Mesenchymal stem cell (in vitro differentiated cells and primary cell): Measurements from ENCODE around the gene PDE8B.

Experiments
- DNase-seq: peaks from one replicate; pipeline ENCODE4 v3.0.0-alpha.2; 2013
- H2AFZ ChIP-seq: one replicate; pipeline ENCODE4 v1.6.1; 2013; ENCODE audit warnings: low read depth, mild to moderate bottlenecking, control low read depth, inconsistent platforms, low read length, moderate library complexity
- H2AK5ac ChIP-seq: 2 replicates; pipeline ENCODE4 v1.6.1; 2013; ENCODE audit warnings: low read length, moderate library complexity, mild to moderate bottlenecking, inconsistent platforms; ENCODE audit not compliant: severe bottlenecking
- H2BK120ac ChIP-seq: one replicate; pipeline ENCODE4 v1.6.1; 2013; ENCODE audit warnings: low read depth, mild to moderate bottlenecking, inconsistent platforms, low read length, moderate library complexity
- H2BK12ac ChIP-seq, 2 experiments: one replicate each; pipeline ENCODE4 v1.6.1; 2013; ENCODE audit warnings: inconsistent platforms in 2 of 2, low read length in 2 of 2, mild to moderate bottlenecking in 2 of 2, moderate library complexity in 2 of 2, control low read depth in 1 of 2
- H2BK15ac ChIP-seq: one replicate; pipeline ENCODE4 v1.6.1; 2013; ENCODE audit warnings: mild to moderate bottlenecking, low read depth, inconsistent platforms; ENCODE audit not compliant: poor library complexity, severe bottlenecking
- H2BK5ac ChIP-seq: 2 replicates; pipeline ENCODE4 v1.6.1; 2013; ENCODE audit warnings: low read depth, mild to moderate bottlenecking, low read length, control low read depth, inconsistent platforms; ENCODE audit not compliant: poor library complexity, severe bottlenecking
- H3K14ac ChIP-seq, 2 experiments: one replicate each; pipeline ENCODE4 v1.6.1; 2013; ENCODE audit warnings: inconsistent platforms in 2 of 2, low read length in 2 of 2, control low read depth in 1 of 2, mild to moderate bottlenecking in 1 of 2, moderate library complexity in 1 of 2
- H3K18ac ChIP-seq, 2 experiments: one replicate each; pipeline ENCODE4 v1.6.1; 2013; ENCODE audit warnings: inconsistent platforms in 2 of 2, low read length in 2 of 2, control low read depth in 1 of 2, low read depth in 1 of 2, mild to moderate bottlenecking in 1 of 2
- H3K23ac ChIP-seq, 2 experiments: one replicate each; pipeline ENCODE4 v1.6.1; 2013; ENCODE audit warnings: inconsistent platforms in 2 of 2, low read length in 2 of 2, mild to moderate bottlenecking in 2 of 2, moderate library complexity in 2 of 2, control low read depth in 1 of 2
- H3K27ac ChIP-seq: 2 replicates; pipeline ENCODE4 v1.5.1; 2013; ENCODE audit warnings: mild to moderate bottlenecking, moderate library complexity, low read length, control low read depth, inconsistent platforms; ENCODE audit not compliant: poor library complexity, severe bottlenecking
- H3K27me3 ChIP-seq, 2 experiments: 2 replicates each; pipeline versions ENCODE4 v1.6.1 to v1.7.0; 2013; ENCODE audit warnings: low read length in 2 of 2, mild to moderate bottlenecking in 2 of 2, moderate library complexity in 2 of 2, control low read depth in 1 of 2, inconsistent platforms in 1 of 2; ENCODE audit not compliant: control insufficient read depth in 1 of 2, insufficient read depth in 1 of 2
- H3K36me3 ChIP-seq, 2 experiments: 2 replicates each; pipeline versions ENCODE4 v1.6.1 to v1.7.0; 2013; ENCODE audit warnings: low read length in 2 of 2, control low read depth in 1 of 2, inconsistent platforms in 1 of 2, low read depth in 1 of 2, mild to moderate bottlenecking in 1 of 2; ENCODE audit not compliant: insufficient read depth in 2 of 2, control insufficient read depth in 1 of 2
- H3K4ac ChIP-seq, 2 experiments: one replicate each; pipeline ENCODE4 v1.6.1; 2013; ENCODE audit warnings: inconsistent platforms in 2 of 2, low read length in 2 of 2, mild to moderate bottlenecking in 2 of 2, moderate library complexity in 2 of 2, control low read depth in 1 of 2, low read depth in 1 of 2
- H3K4me1 ChIP-seq: 2 replicates; pipeline ENCODE4 v1.6.1; 2013; ENCODE audit warnings: low read depth, low read length, control low read depth; ENCODE audit not compliant: control insufficient read depth, insufficient read depth
- H3K4me2 ChIP-seq: 2 replicates; pipeline ENCODE4 v1.6.1; 2013; ENCODE audit warnings: low read length, mild to moderate bottlenecking, inconsistent platforms; ENCODE audit not compliant: poor library complexity, severe bottlenecking
- H3K4me3 ChIP-seq, 2 experiments: 2 replicates each; pipeline versions ENCODE4 v1.5.1 to v1.7.0; 2013; ENCODE audit warnings: low read length in 2 of 2, mild to moderate bottlenecking in 2 of 2, control low read depth in 1 of 2, low read depth in 1 of 2; ENCODE audit not compliant: insufficient read depth in 1 of 2
- H3K79me1 ChIP-seq: replicated peaks from 2 replicates; pipeline ENCODE4 v1.6.1; 2013; ENCODE audit warnings: mild to moderate bottlenecking, control low read depth, low read length, inconsistent platforms; ENCODE audit not compliant: poor library complexity, severe bottlenecking
- H3K9ac ChIP-seq: 2 replicates; pipeline ENCODE4 v1.7.0; 2013; ENCODE audit warnings: mild to moderate bottlenecking, low read length, moderate library complexity
- H3K9me3 ChIP-seq: 2 replicates; pipeline ENCODE4 v1.7.0; 2013; ENCODE audit warnings: mild to moderate bottlenecking, low read length; ENCODE audit not compliant: control insufficient read depth
- H4K8ac ChIP-seq: one replicate; pipeline ENCODE4 v1.6.1; 2013; ENCODE audit warnings: inconsistent platforms, mild to moderate bottlenecking, low read length, moderate library complexity
- H4K91ac ChIP-seq: one replicate; pipeline ENCODE4 v1.6.1; 2013; ENCODE audit warnings: mild to moderate bottlenecking, low read length, inconsistent platforms
- WGBS: methylation state at CpG from one replicate; pipeline ENCODE4 v1.1.7; 2013; ENCODE audit warnings: mixed read lengths; 5-methylcytosine and 5-hydroxymethylcytosine counted together

The PDE8B gene

DNA sequence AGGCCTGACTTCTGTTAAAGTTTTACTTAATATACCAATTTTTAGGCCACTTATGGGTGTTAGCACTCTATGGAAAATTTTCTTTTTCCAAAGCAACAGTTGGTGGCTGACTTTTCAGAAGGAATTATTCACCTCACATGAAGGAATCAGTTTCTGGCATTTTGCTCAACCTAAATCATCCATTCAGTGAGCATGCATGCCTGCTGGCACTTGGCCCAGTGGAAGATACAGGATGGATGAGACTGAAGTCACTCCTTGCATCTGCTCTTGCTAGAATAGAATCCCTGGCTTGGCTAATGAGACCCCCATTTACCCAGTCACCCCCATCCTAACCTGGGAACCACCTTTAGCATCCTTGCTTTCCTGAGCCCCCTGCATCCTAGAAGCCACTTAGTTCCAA lies 149.9 kb downstream of the PDE8B start:
- no peaks in the 10 kb centered on the region for H3K4me1 ChIP-seq
- DNase-seq: no peak
- H3K9ac ChIP-seq: no peak overlapping the region
- H2BK15ac ChIP-seq: no peak overlapping the region
- no peak overlapping the region for H3K4ac ChIP-seq
- no peak overlapping the region for H3K27ac ChIP-seq
- no peak overlapping the region for H2BK120ac ChIP-seq
- no peak overlapping the region for H3K14ac ChIP-seq
- no peak overlapping the region for H4K8ac ChIP-seq
- H3K4me2 ChIP-seq: no peak overlapping the region
- H3K27me3 ChIP-seq: peaks cover under 1 to 6% of the 10 kb centered on the region in 2 experiments
- H2AFZ ChIP-seq: no peak overlapping the region
- H3K79me1 ChIP-seq: no peaks in the 10 kb centered on the region
- no peak overlapping the region for H3K18ac ChIP-seq
- no peak overlapping the region for H2BK12ac ChIP-seq
- H3K36me3 ChIP-seq: no peaks in the 10 kb centered on the region
- H3K23ac ChIP-seq: no peak overlapping the region
- H2AK5ac ChIP-seq: no peak overlapping the region
- no peak overlapping the region for H2BK5ac ChIP-seq
- H4K91ac ChIP-seq: no peak overlapping the region
- no peaks in the 10 kb centered on the region for H3K9me3 ChIP-seq
- no peak overlapping the region for H3K4me3 ChIP-seq

DNA sequence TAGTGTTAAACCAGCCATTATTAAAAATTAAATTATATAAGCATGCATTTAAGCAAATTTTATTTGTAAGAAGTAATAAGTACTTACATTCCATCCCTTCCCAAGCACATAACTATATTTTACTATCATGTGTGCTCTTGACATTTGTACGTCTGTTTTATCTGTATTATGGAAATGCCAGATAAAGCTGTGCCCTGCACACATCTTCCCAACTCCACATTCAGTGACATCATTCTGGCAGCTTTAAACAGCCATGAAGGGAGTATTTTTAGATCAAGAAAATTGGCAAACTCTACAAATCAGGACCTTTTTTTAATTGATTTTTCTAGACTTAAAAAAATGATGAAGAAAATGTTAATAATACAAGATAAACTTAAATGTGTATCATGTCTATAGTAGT lies 150.5 kb downstream of the PDE8B start:
- Histone ChIP-seq H2BK12ac (no peak overlapping the region), H3K23ac (no peak overlapping the region), H3K4ac (no peak overlapping the region), H3K18ac (no peak overlapping the region), H3K4me3 (no peak overlapping the region), H3K9ac (no peak overlapping the region), H2AFZ (no peak overlapping the region), H3K27me3 (peaks cover 0 to 6% of the 10 kb centered on the region in 2 experiments), H3K27ac (no peak overlapping the region), H2BK5ac (no peak overlapping the region), H3K9me3 (no peaks in the 10 kb centered on the region), H4K8ac (no peak overlapping the region), H3K4me1 (no peaks in the 10 kb centered on the region), H2AK5ac (no peak overlapping the region), H3K4me2 (no peak overlapping the region), H3K14ac (no peak overlapping the region), H4K91ac (no peak overlapping the region), H2BK120ac (no peak overlapping the region), H3K36me3 (no peaks in the 10 kb centered on the region), H2BK15ac (no peak overlapping the region), H3K79me1 (no peaks in the 10 kb centered on the region)
- DNase-seq: no peak
- WGBS: no CpG with 5 or more reads among the region's 1 CpG

DNA sequence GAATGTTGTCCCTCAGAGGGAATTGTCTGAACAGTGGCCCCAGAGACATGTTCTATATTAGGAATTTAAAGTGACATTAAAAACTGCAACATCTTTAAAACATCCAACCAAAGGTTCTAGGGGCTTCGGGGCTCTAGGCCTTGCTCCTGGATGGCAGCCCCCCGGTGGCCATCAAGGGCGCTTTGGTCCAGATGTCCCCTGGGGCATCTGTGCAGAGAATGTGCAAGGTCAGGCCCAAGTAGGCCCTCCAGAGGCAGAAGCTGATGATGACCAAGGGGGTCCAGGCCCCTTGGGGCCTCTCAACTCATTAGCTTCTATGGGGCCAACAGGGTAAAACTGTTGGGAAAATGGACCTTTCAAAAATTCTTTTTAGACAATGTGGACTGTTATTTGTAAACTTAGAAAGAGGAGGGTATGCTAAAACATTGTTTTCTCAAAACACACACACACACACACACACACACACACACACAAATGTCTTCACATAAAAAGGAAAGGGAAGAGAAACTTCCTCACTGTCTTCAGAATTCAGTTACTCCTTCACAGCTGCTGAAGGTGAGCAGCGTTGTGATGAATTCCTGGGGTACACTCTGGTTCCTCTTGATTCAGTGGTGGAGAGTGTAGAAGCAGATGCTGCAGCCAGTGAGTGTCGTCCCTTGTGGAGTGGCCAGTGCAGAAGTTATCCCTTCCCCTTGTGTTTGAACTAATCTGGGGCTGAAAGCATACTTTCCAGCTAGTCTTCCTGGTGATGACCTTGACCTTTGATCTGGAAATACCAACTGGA lies 156.4 kb downstream of the PDE8B start:
- WGBS: 84% methylated on average over 5 of the region's 5 CpGs
- Histone ChIP-seq H3K14ac (no peak overlapping the region), H3K18ac (no peak overlapping the region), H3K4me3 (no peak overlapping the region), H3K27me3 (peaks cover 0 to 6% of the 10 kb centered on the region in 2 experiments), H3K27ac (no peak overlapping the region), H2BK120ac (no peak overlapping the region), H2AFZ (no peak overlapping the region), H4K91ac (no peak overlapping the region), H2AK5ac (no peak overlapping the region), H2BK12ac (no peak overlapping the region), H2BK5ac (no peak overlapping the region), H3K4ac (no peak overlapping the region), H4K8ac (no peak overlapping the region), H3K23ac (no peak overlapping the region), H3K4me1 (no peaks in the 10 kb centered on the region), H3K36me3 (no peaks in the 10 kb centered on the region), H3K9ac (no peak overlapping the region), H3K9me3 (no peaks in the 10 kb centered on the region), H3K79me1 (no peaks in the 10 kb centered on the region), H2BK15ac (no peak overlapping the region), H3K4me2 (no peak overlapping the region)
- DNase-seq: no peak

DNA sequence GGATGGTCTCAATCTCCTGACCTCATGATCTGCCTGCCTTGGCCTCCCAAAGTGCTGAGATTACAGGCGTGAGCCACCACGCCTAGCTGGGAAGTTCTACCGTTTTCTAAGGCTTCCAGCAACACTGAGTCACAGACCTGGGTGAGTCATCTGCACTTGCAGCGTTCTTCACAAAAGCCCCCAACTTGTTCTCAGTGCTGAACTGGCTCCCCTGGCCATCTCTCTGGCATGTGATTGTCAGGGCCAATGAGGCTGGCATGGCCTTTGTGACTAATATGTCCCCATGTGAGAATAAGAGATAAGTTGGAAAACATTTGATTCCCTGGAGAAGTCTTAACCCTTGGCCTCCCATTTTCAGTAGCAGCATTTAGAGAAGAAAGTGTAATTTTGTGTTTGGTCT lies 157.3 kb downstream of the PDE8B start:
- Histone ChIP-seq H3K18ac (no peak overlapping the region), H3K9me3 (no peaks in the 10 kb centered on the region), H4K91ac (no peak overlapping the region), H2AK5ac (no peak overlapping the region), H2BK120ac (no peak overlapping the region), H3K36me3 (no peaks in the 10 kb centered on the region), H3K4me1 (no peaks in the 10 kb centered on the region), H4K8ac (no peak overlapping the region), H3K14ac (no peak overlapping the region), H2BK5ac (no peak overlapping the region), H2BK12ac (no peak overlapping the region), H3K4me3 (no peak overlapping the region), H3K4ac (no peak overlapping the region), H2AFZ (no peak overlapping the region), H3K4me2 (no peak overlapping the region), H3K27me3 (peaks cover 0 to 6% of the 10 kb centered on the region in 2 experiments), H3K27ac (no peak overlapping the region), H3K23ac (no peak overlapping the region), H3K9ac (no peak overlapping the region), H2BK15ac (no peak overlapping the region), H3K79me1 (no peaks in the 10 kb centered on the region)
- peak; percentile 43 for DNase-seq
- WGBS: 38% methylated on average over 4 of the region's 4 CpGs
